Endothelial cell of umbilical vein (primary cell): ENCODE measurements around the gene KLHL24. TPM values are rescaled to one million over a fixed set of nuclear protein-coding genes. Genes with fewer than 3 reads are reported as not detected.

Source experiments
- BruUV-seq: library from RNA; stranded (reverse); fragments of 400-500 nt; replicated peaks from 2 replicates; lab custom pipeline; 2021; lab: Mats Ljungman, UMichigan
- CTCF ChIA-PET: fragments of 300-600, 350-600 bp; sonication (Branson Sonifier 250); formaldehyde crosslinking; loops from one replicate; lab custom pipeline; 2021; ENCODE audit warnings: antibody characterized with exemption, inconsistent platforms; lab: Charles Lee
- POLR2A ChIA-PET: fragments of 300-600, 350-600 bp; sonication (Branson Sonifier 250); formaldehyde crosslinking; loops from one replicate; lab custom pipeline; 2021; ENCODE audit warnings: antibody characterized with exemption, inconsistent platforms; lab: Charles Lee
- DNase-seq: peaks from one replicate; pipeline ENCODE4 v3.0.0-alpha.2; 2011; ENCODE audit warnings: low read depth, low spot score
- FAIRE-seq: peaks from 2 replicates; lab custom pipeline; 2011; peaks lifted over from hg19 to GRCh38; lab: Jason Lieb, UNC
- H2AFZ ChIP-seq: 2 replicates; pipeline ENCODE4 v1.6.0; 2012; ENCODE audit warnings: low read depth, low read length, control low read depth, inconsistent platforms
- H3K27ac ChIP-seq: 2 replicates; pipeline ENCODE4 v1.5.1; 2011; ENCODE audit warnings: low read depth, mild to moderate bottlenecking, control low read depth, low read length, moderate library complexity; ENCODE audit not compliant: insufficient read depth
- H3K27me3 ChIP-seq, 2 experiments: 2 replicates each; pipeline versions ENCODE4 v1.6.0 to v1.6.1; 2011; ENCODE audit warnings: low read length in 2 of 2, mixed read lengths in 1 of 2; ENCODE audit not compliant: control insufficient read depth in 2 of 2, insufficient read depth in 2 of 2
- H3K36me3 ChIP-seq, 2 experiments: 2 replicates in 1 of 2; 3 replicates in 1 of 2; pipeline ENCODE4 v1.5.1; 2011; ENCODE audit warnings: low read length in 2 of 2, mild to moderate bottlenecking in 1 of 2, moderate library complexity in 1 of 2; ENCODE audit not compliant: control insufficient read depth in 2 of 2, insufficient read depth in 2 of 2; ENCODE audit errors: extremely low read depth in 1 of 2
- H3K4me1 ChIP-seq: 3 replicates; pipeline ENCODE4 v1.5.1; 2011; ENCODE audit warnings: mild to moderate bottlenecking, low read length; ENCODE audit not compliant: control insufficient read depth, insufficient read depth; ENCODE audit errors: extremely low read depth
- H3K4me2 ChIP-seq: 2 replicates; pipeline ENCODE4 v1.6.1; 2011; ENCODE audit warnings: low read length, control low read depth, mixed read lengths; ENCODE audit not compliant: insufficient read depth
- H3K4me3 ChIP-seq, 3 experiments: fragments of 200-600 bp in 1 of 3; sonication (generic), shearing (Covaris generic) in 1 of 3; replicated peaks in 1 of 3; 2 replicates each; pipeline ENCODE4 v1.5.1; 2011 to 2016; ENCODE audit warnings: control low read depth in 3 of 3, low read length in 3 of 3, mild to moderate bottlenecking in 2 of 3, inconsistent platforms in 1 of 3, low read depth in 1 of 3, moderate library complexity in 1 of 3; ENCODE audit not compliant: insufficient read depth in 1 of 3
- H3K79me2 ChIP-seq: 2 replicates; pipeline ENCODE4 v1.6.0; 2012; ENCODE audit warnings: low read length, inconsistent platforms; ENCODE audit not compliant: control insufficient read depth, insufficient read depth
- H3K9ac ChIP-seq: replicated peaks from 2 replicates; pipeline ENCODE3; 2011; ENCODE audit warnings: low read length, control low read depth; ENCODE audit not compliant: insufficient read depth; ENCODE audit errors: extremely low read depth
- H3K9me1 ChIP-seq: replicated peaks from 3 replicates; pipeline ENCODE4 v1.6.0; 2011; ENCODE audit warnings: mild to moderate bottlenecking, low read length; ENCODE audit not compliant: control insufficient read depth, insufficient read depth; ENCODE audit errors: extremely low read depth
- H3K9me3 ChIP-seq: replicated peaks from 2 replicates; pipeline ENCODE4 v1.5.1; 2012; ENCODE audit warnings: low read length, inconsistent platforms; ENCODE audit not compliant: control insufficient read depth, insufficient read depth
- H4K20me1 ChIP-seq: replicated peaks from 2 replicates; pipeline ENCODE3; 2011; ENCODE audit warnings: mild to moderate bottlenecking, low read length; ENCODE audit not compliant: control insufficient read depth, insufficient read depth; ENCODE audit errors: extremely low read depth
- CTCF ChIP-seq, 2 donors: IDR thresholded peaks; 1 replicate in 1 of 2; 2 replicates in 1 of 2; pipeline ENCODE4 v1.5.1; 2011; ENCODE audit warnings: low read length in 2 of 2, mild to moderate bottlenecking in 2 of 2, moderate library complexity in 2 of 2, control low read depth in 1 of 2, inconsistent platforms in 1 of 2, low read depth in 1 of 2; ENCODE audit not compliant: insufficient read depth in 1 of 2; ENCODE audit errors: extremely low read depth in 1 of 2
- EZH2 ChIP-seq: IDR thresholded peaks from 2 replicates; pipeline ENCODE4 v1.6.1; 2012; ENCODE audit warnings: borderline replicate concordance, low read depth, mild to moderate bottlenecking, moderate library complexity, low read length, inconsistent platforms; ENCODE audit not compliant: severe bottlenecking
- FOS ChIP-seq: IDR thresholded peaks from 2 replicates; pipeline ENCODE4 v1.6.1; 2011; ENCODE audit warnings: mild to moderate bottlenecking, low read length, moderate library complexity, borderline replicate concordance; ENCODE audit not compliant: insufficient read depth
- GATA2 ChIP-seq: IDR thresholded peaks from 2 replicates; pipeline ENCODE4 v1.7.0; 2011; ENCODE audit warnings: low read depth, mild to moderate bottlenecking, moderate library complexity, mixed read lengths, low read length; ENCODE audit not compliant: insufficient read length, insufficient read depth
- JUN ChIP-seq: IDR thresholded peaks from 2 replicates; pipeline ENCODE4 v1.6.1; 2011; ENCODE audit warnings: borderline replicate concordance, low read depth; ENCODE audit not compliant: insufficient read length, insufficient read depth
- MAX ChIP-seq: IDR thresholded peaks from 2 replicates; pipeline ENCODE4 v1.6.1; 2011; ENCODE audit not compliant: insufficient read depth, insufficient read length
- MYC ChIP-seq: IDR thresholded peaks from one replicate; pipeline ENCODE4 v1.6.1; 2011; ENCODE audit warnings: mild to moderate bottlenecking, low read depth, low read length
- POLR2A ChIP-seq: IDR thresholded peaks from 2 replicates; pipeline ENCODE4 v1.6.1; 2012; ENCODE audit warnings: low read depth, mild to moderate bottlenecking, control low read depth, low read length
- POLR2AphosphoS5 ChIP-seq: IDR thresholded peaks from 2 replicates; pipeline ENCODE4 v1.6.1; 2012; ENCODE audit warnings: low read depth, mild to moderate bottlenecking, control low read depth, low read length, moderate library complexity; ENCODE audit not compliant: insufficient read depth
- dilution Hi-C: fragments of 300-500 bp; cut with MboI; formaldehyde crosslinking; loops from one replicate; pipeline ENCODE4 v1.15.0; 2019; ENCODE audit warnings: low sequenced_read_pairs; ENCODE audit not compliant: extremely low pct_ligation_motif_present
- intact Hi-C: fragments of 100-400 bp; cut with micrococcal nuclease; formaldehyde crosslinking; loops from one replicate; pipeline ENCODE4 v1.10.0; 2022
- polyA plus RNA-seq, 4 experiments: library from polyadenylated mRNA; depleted of rRNA in 3 of 4; stranded (reverse) in 3 of 4; unstranded in 1 of 4; fragments of >200 nt; gene quantifications; 2 replicates each; pipeline versions ENCODE4 v1.2.1 to v1.2.3, GENCODE V29; 2011 to 2012; ENCODE audit warnings: missing spikeins in 1 of 4
- total RNA-seq: library from RNA; stranded (reverse); gene quantifications from 2 replicates; pipeline ENCODE4 v1.2.3, GENCODE V29; 2021

Gene KLHL24
- total and polyA plus RNA-seq, 2 donors (not counting 3 experiments of a cell fraction or from before 2014, with no cell fraction given), result 14.0 to 46.2 TPM

GRCh38 chr3:183619010-183619409 lies 16.4 kb upstream of the KLHL24 start:
- H3K9ac ChIP-seq, result no peak overlapping the region
- dilution Hi-C loops, result no loop called here
- H3K27ac ChIP-seq, result no peak overlapping the region
- FAIRE-seq (no peak), DNase-seq (no peak)
- H3K9me1 ChIP-seq, result no peaks in the 10 kb centered on the region
- H3K79me2 ChIP-seq, result no peaks in the 10 kb centered on the region
- H3K4me3 ChIP-seq, result no peak overlapping the region
- peaks cover 3 to 5% of the 10 kb centered on the region in 2 experiments for H3K27me3 ChIP-seq
- ChIA-PET CTCF (interaction anchor here (0.6 to 1.5 kb wide), 3 partner anchors 27 to 98 kb away, joined by 3 to 4 read pairs (median 3); no protein-coding TSS in a partner anchor), POLR2A (no interaction called here)
- TF ChIP-seq FOS (no peak), MYC (no peak), POLR2A (no peak), EZH2 (no peak), CTCF (IDR thresholded peaks at IDR 0.05; ENCODE audit: extremely low read depth in 1 of 2, insufficient read depth in 1 of 2, low read depth in 1 of 2, low read length in 2 of 2) (no peak), JUN (no peak), POLR2AphosphoS5 (no peak), GATA2 (no peak), MAX (no peak)
- no peaks in the 10 kb centered on the region for H4K20me1 ChIP-seq
- no peaks in the 10 kb centered on the region for H3K4me1 ChIP-seq
- H3K4me2 ChIP-seq, result no peak overlapping the region
- no TSS peak for BruUV-seq
- no peak overlapping the region for H2AFZ ChIP-seq
- no peaks in the 10 kb centered on the region for H3K36me3 ChIP-seq
- intact Hi-C loops, result no loop called here
- no peaks in the 10 kb centered on the region for H3K9me3 ChIP-seq
